GM21390 (cell line): ENCODE measurements around the gene CEP131.

Experiments
- ATAC-seq: cut with Tn5 transposase; IDR thresholded peaks from one replicate; pipeline ENCODE4 v1.9.1; 2021; ENCODE audit not compliant: unreplicated experiment

The CEP131 gene

GRCh38 chr17:81239714-81240555, 17.2 kb upstream of the CEP131 start:
- no peak for ATAC-seq

- peak; percentile 87 for ATAC-seq
Observed at GRCh38 chr17:81238815-81239713, 16.3 kb upstream of the CEP131 start, which contains the start of the genes NDUFAF8 and TEPSIN. NDUFAF8 (plus strand) TSS chr17:81239318; CDS start chr17:81239364, 46 bp downstream. TEPSIN (minus strand) TSS chr17:81239055; CDS start chr17:81239033, 22 bp downstream.

GRCh38 chr17:81238490-81238814, 15.7 kb upstream of the CEP131 start:
- ATAC-seq, result no peak

- ATAC-seq, result no peak
Observed at GRCh38 chr17:81237591-81238489, 15.1 kb upstream of the CEP131 start.

GRCh38 chr17:81236784-81237183, 14.0 kb upstream of the CEP131 start:
- no peak for ATAC-seq

GRCh38 chr17:81235822-81236740, 13.3 kb upstream of the CEP131 start:
- ATAC-seq, result no peak

- ATAC-seq, result no peak
Observed at GRCh38 chr17:81234940-81235821, 12.4 kb upstream of the CEP131 start.

- ATAC-seq, result no peak
Observed at GRCh38 chr17:81234506-81234855, 11.7 kb upstream of the CEP131 start.

- ATAC-seq, result no peak
Observed at GRCh38 chr17:81233811-81234505, 11.2 kb upstream of the CEP131 start.

GRCh38 chr17:81233316-81233715, 10.6 kb upstream of the CEP131 start:
- ATAC-seq, result no peak

GRCh38 chr17:81232616-81233241, 10.0 kb upstream of the CEP131 start:
- ATAC-seq, result no peak

GRCh38 chr17:81231766-81232581, 9.2 kb upstream of the CEP131 start:
- ATAC-seq, result no peak

GRCh38 chr17:81231121-81231645, 8.4 kb upstream of the CEP131 start:
- ATAC-seq, result no peak

- ATAC-seq, result no peak
Observed at GRCh38 chr17:81230043-81230820, 7.5 kb upstream of the CEP131 start.

GRCh38 chr17:81229666-81229920, 6.8 kb upstream of the CEP131 start:
- ATAC-seq, result no peak
